K562 (cell line): ENCODE results near the gene SOX4. TPM values are rescaled to one million over a fixed set of nuclear protein-coding genes. Genes with fewer than 3 reads are reported as not detected.

ENCODE experiments used
- ATAC-seq: fragments of 200-7000 bp; cut with Tn5 transposase; 3 replicates; pipeline ENCODE4 v1.9.1; 2020; ENCODE audit warnings: moderate library complexity
- BruUV-seq: library from RNA; stranded (reverse); fragments of 400-500 nt; replicated peaks from 2 replicates; lab custom pipeline; 2021; lab: Mats Ljungman, UMichigan
- CTCF ChIA-PET: fragments of 300-600 bp; formaldehyde crosslinking; extraction: SDS; loops from one replicate; lab custom pipeline; 2021; ENCODE audit warnings: low intra/inter-chr PET ratio; lab: Yijun Ruan, JAX
- POLR2A ChIA-PET: fragments of 300-600, 350-650 bp; sonication (Branson Sonifier 250); formaldehyde crosslinking; extraction: SDS; loops from one replicate; lab custom pipeline; 2021; ENCODE audit warnings: antibody characterized with exemption, inconsistent platforms; lab: Yijun Ruan, JAX
- DNase-seq, 4 experiments: peaks; one replicate each; pipeline versions ENCODE4 v3.0.0 to v3.0.0-alpha.2; 2011 to 2018; ENCODE audit warnings: low spot score in 3 of 4, mixed read lengths in 3 of 4; ENCODE audit errors: extremely low read depth in 1 of 4
- FAIRE-seq: peaks from 2 replicates; lab custom pipeline; 2011; peaks lifted over from hg19 to GRCh38; lab: Jason Lieb, UNC
- H2AFZ ChIP-seq: 2 replicates; pipeline ENCODE4 v1.6.0; 2011; ENCODE audit warnings: low read depth, low read length, control low read depth, inconsistent platforms
- H3K27ac ChIP-seq: fragments of 200-600 bp; 3 replicates; pipeline ENCODE4 v1.8.0; 2011; ENCODE audit warnings: low read depth, mild to moderate bottlenecking, control low read depth, inconsistent platforms, low read length, moderate library complexity, mixed read lengths; ENCODE audit errors: extremely low read depth
- H3K27me3 ChIP-seq, 2 experiments: fragments of 300-600 bp in 1 of 2; 2 replicates in 1 of 2; 3 replicates in 1 of 2; pipeline versions ENCODE4 v1.6.0 to v1.8.0; 2011; ENCODE audit warnings: inconsistent platforms in 2 of 2, low read length in 2 of 2, mild to moderate bottlenecking in 1 of 2, mixed read lengths in 1 of 2, moderate library complexity in 1 of 2; ENCODE audit not compliant: control insufficient read depth in 2 of 2, insufficient read depth in 2 of 2
- H3K36me3 ChIP-seq: fragments of 300-600 bp; 3 replicates; pipeline ENCODE4 v1.8.0; 2011; ENCODE audit warnings: mild to moderate bottlenecking, low read length, inconsistent platforms; ENCODE audit not compliant: control insufficient read depth, insufficient read depth
- H3K4me1 ChIP-seq, 2 experiments: fragments of 200-600 bp in 1 of 2; replicated peaks in 1 of 2; 2 replicates in 1 of 2; 3 replicates in 1 of 2; pipeline versions ENCODE4 v1.5.1 to v1.8.0; 2011; ENCODE audit warnings: inconsistent platforms in 2 of 2, low read length in 2 of 2, mild to moderate bottlenecking in 1 of 2, mixed read lengths in 1 of 2, moderate library complexity in 1 of 2; ENCODE audit not compliant: control insufficient read depth in 2 of 2, insufficient read depth in 2 of 2
- H3K4me2 ChIP-seq: 2 replicates; pipeline ENCODE4 v1.6.1; 2011; ENCODE audit warnings: low read length, control low read depth, inconsistent platforms, mixed read lengths; ENCODE audit not compliant: insufficient read depth
- H3K4me3 ChIP-seq: fragments of 200-600 bp; sonication (generic), shearing (Covaris generic); 2 replicates; pipeline ENCODE4 v1.5.1; 2016; ENCODE audit warnings: control low read depth, inconsistent platforms
- H3K79me2 ChIP-seq: fragments of 200-600 bp; 3 replicates; pipeline ENCODE4 v1.8.0; 2011; ENCODE audit warnings: low read length, inconsistent platforms; ENCODE audit not compliant: control insufficient read depth, insufficient read depth
- H3K9ac ChIP-seq, 2 experiments: 2 replicates each; pipeline versions ENCODE4 v1.6.0 to v1.6.1; 2011; ENCODE audit warnings: low read depth in 2 of 2, low read length in 2 of 2, control low read depth in 1 of 2, inconsistent platforms in 1 of 2, mild to moderate bottlenecking in 1 of 2, mixed read lengths in 1 of 2; ENCODE audit not compliant: insufficient read depth in 1 of 2
- H3K9me1 ChIP-seq: one replicate; pipeline ENCODE4 v1.6.0; 2011; ENCODE audit warnings: inconsistent platforms, mild to moderate bottlenecking, low read length, moderate library complexity; ENCODE audit not compliant: control insufficient read depth, insufficient read depth
- H3K9me3 ChIP-seq: replicated peaks from 2 replicates; pipeline ENCODE4 v1.5.1; 2011; ENCODE audit warnings: low read depth, low read length, inconsistent platforms; ENCODE audit not compliant: control insufficient read depth, insufficient read depth
- H4K20me1 ChIP-seq: replicated peaks from 2 replicates; pipeline ENCODE4 v1.6.1; 2011; ENCODE audit warnings: low read length, inconsistent platforms, mixed read lengths; ENCODE audit not compliant: control insufficient read depth, insufficient read depth
- ARID1B ChIP-seq: fragments of 450-650 bp; IDR thresholded peaks from 2 replicates; pipeline ENCODE4 v1.6.1; 2016; ENCODE audit warnings: antibody characterized with exemption, mild to moderate bottlenecking, inconsistent platforms
- ASH1L ChIP-seq: fragments of 450-650 bp; IDR thresholded peaks from 2 replicates; pipeline ENCODE4 v1.6.1; 2018; ENCODE audit warnings: borderline replicate concordance, mild to moderate bottlenecking, low read depth; ENCODE audit not compliant: partially characterized antibody
- DDX20 ChIP-seq: fragments of 450-650 bp; IDR thresholded peaks from 2 replicates; pipeline ENCODE4 v1.6.1; 2016; ENCODE audit warnings: missing genetic modification characterization, low read depth, mild to moderate bottlenecking, missing compliant biosample characterization, moderate library complexity
- FOSL1 ChIP-seq: fragments of 200-800 bp; sonication (Bioruptor generic); conservative IDR thresholded peaks from 2 replicates; pipeline ENCODE4 v1.6.1; 2016; ENCODE audit warnings: missing genetic modification characterization, missing compliant biosample characterization
- JUND ChIP-seq, 2 experiments: IDR thresholded peaks; 2 replicates in 1 of 2; 3 replicates in 1 of 2; pipeline ENCODE4 v1.6.1; 2011; ENCODE audit warnings: borderline replicate concordance in 2 of 2, low read depth in 2 of 2, low read length in 2 of 2, improper control_type of control experiment in 1 of 2, missing biosample characterization in 1 of 2, missing genetic modification characterization in 1 of 2, missing genetic modification reagents in 1 of 2
- LCOR ChIP-seq: sonication (generic); formaldehyde crosslinking; IDR thresholded peaks from 2 replicates; pipeline ENCODE4 v1.8.0; 2022; ENCODE audit warnings: mild to moderate bottlenecking, missing genetic modification reagents
- NFE2 ChIP-seq: IDR thresholded peaks from 2 replicates; pipeline ENCODE4 v1.6.1; 2014; ENCODE audit warnings: antibody characterized with exemption, low read depth
- NFE2L1 ChIP-seq: fragments of 450-650 bp; IDR thresholded peaks from 2 replicates; pipeline ENCODE4 v1.6.1; 2016; ENCODE audit warnings: missing genetic modification characterization, low read depth, mild to moderate bottlenecking, missing compliant biosample characterization, moderate library complexity, borderline replicate concordance
- POLR2B ChIP-seq: fragments of 450-650 bp; IDR thresholded peaks from 2 replicates; pipeline ENCODE4 v1.6.1; 2018; ENCODE audit warnings: low read depth; ENCODE audit not compliant: partially characterized antibody
- ZNF311 ChIP-seq: fragments of 250-450 bp; sonication (Bioruptor Pico); IDR thresholded peaks from 2 replicates; pipeline ENCODE4 v1.4.0; 2020; ENCODE audit warnings: mild to moderate bottlenecking, moderate library complexity
- WGBS: fragments of 100-300 bp; shearing (Covaris generic); methylation state at CpG from one replicate; pipeline ENCODE4 v1.1.6; 2016; ENCODE audit warnings: low coverage, mixed read lengths; ENCODE audit not compliant: insufficient coverage; ENCODE audit errors: missing lambda C conversion rate; 5-methylcytosine and 5-hydroxymethylcytosine counted together
- in situ Hi-C: fragments of 300-500 bp; cut with MboI; formaldehyde crosslinking; loops from 4 replicates; pipeline ENCODE4 v1.15.0; 2018; ENCODE audit warnings: inconsistent platforms, mixed read lengths
- intact Hi-C: fragments of 100-400 bp; cut with micrococcal nuclease; formaldehyde crosslinking; loops from 2 replicates; pipeline ENCODE4 v1.14.2; 2022
- polyA plus RNA-seq, 8 experiments: library from polyadenylated mRNA; depleted of rRNA in 4 of 8; stranded (reverse) in 5 of 8; unstranded in 3 of 8; fragments of >200 nt; fragmentation: Nextera tagmentation in 2 of 8; fragmentation: Illumina TruSeq in 1 of 8; extraction: Ambion mirVana in 2 of 8; extraction: Trizol in 1 of 8; gene quantifications; 2 replicates each; pipeline versions ENCODE4 v1.2.1 to v1.2.3, GENCODE V29; 2011 to 2014; ENCODE audit warnings: inconsistent platforms in 1 of 8, missing spikeins in 1 of 8
- total RNA-seq, 7 experiments: library from RNA; depleted of rRNA in 6 of 7; stranded (reverse); fragments of >200 nt in 6 of 7; fragmentation: Illumina TruSeq in 2 of 7; extraction: Trizol in 2 of 7; gene quantifications; 2 replicates each; pipeline versions ENCODE4 v1.2.1 to v1.2.3, GENCODE V29; 2011 to 2021; ENCODE audit warnings: low replicate concordance in 1 of 7
- TF ChIP-seq, protein P1 (sequence below), 2 experiments: fragments of 450-650 bp in 1 of 2; sonication (generic) in 1 of 2; formaldehyde crosslinking in 1 of 2; IDR thresholded peaks in 1 of 2; conservative IDR thresholded peaks in 1 of 2; 2 replicates each; pipeline versions ENCODE4 v1.6.1 to v1.8.1; 2016 to 2023; ENCODE audit warnings: mild to moderate bottlenecking in 2 of 2, moderate library complexity in 2 of 2, inconsistent platforms in 1 of 2, missing genetic modification reagents in 1 of 2

The SOX4 gene
- total and polyA plus RNA-seq, 9 of the 15 experiments (the other 6 are each of a cell fraction or from before 2014, with no cell fraction given): 0.03 to 0.29 (median 0.04) TPM

DNA sequence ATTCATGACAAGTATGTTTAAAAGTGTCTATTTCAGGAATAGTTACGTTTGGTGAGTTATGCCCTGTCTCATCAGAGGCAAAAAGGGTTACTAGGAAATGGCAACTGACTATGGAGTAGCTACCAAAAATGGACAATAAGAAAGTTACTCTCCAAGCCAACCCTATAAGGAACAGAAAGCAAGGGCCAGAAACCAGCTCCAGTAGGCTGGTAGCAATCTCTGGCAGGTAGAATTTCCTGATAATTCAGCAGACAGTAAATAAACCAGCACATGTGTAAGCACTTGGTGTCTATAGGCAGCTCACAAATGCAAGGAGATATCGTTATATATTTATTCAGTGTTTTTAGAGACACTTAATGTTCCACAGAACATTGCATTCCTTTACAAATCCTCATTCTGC lies 20.3 kb downstream of the SOX4 start (continued):
- TF ChIP-seq DDX20 (tag) (no peak), ZNF311 (CRISPR knock-in tag) (no peak)

DNA sequence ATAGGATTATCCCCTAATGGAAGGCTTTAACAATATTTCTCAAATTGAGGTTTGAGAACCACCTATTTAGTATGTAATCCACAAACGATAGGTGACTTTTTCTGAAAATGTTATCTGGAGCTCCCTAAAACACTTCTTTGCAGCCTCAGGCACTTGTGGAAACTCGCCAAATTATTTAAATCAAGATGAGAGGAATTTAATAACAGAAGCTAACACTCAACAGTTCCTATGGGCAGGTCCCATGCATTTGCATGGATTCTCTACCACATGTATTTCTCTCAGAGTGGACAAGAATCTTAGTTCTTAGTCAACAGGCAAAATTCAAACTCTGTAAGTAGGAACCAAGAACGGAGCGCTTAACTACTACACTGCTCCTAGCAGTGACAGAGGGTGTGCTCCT lies 20.7 kb downstream of the SOX4 start:
- no TSS peak for BruUV-seq
- Histone ChIP-seq H3K9me3 (no peaks in the 10 kb centered on the region), H3K4me1 (peaks cover 0 to 8% of the 10 kb centered on the region in 2 experiments; a peak in 2 of 5 replicates), H3K79me2 (no peaks in the 10 kb centered on the region), H3K27ac (no peak overlapping the region), H3K4me3 (no peak overlapping the region), H2AFZ (no peak overlapping the region), H3K27me3 (peaks cover 2 to 18% of the 10 kb centered on the region in 2 experiments; a peak in 3 of 5 replicates), H3K4me2 (no peak overlapping the region), H3K9me1 (no peaks in the 10 kb centered on the region), H3K36me3 (no peaks in the 10 kb centered on the region), H3K9ac (no peak overlapping the region), H4K20me1 (no peaks in the 10 kb centered on the region)
- FAIRE-seq (no peak), ATAC-seq (no peak), DNase-seq (no peak)
- ChIA-PET POLR2A (interaction anchor here (0.6 kb wide), 2 partner anchors 22 to 331 kb away, joined by 4 read pairs; no protein-coding TSS in a partner anchor), CTCF (no interaction called here)
- in situ Hi-C loops: no loop called here
- 0% methylated on average over 4 of the region's 4 CpGs for WGBS
- TF ChIP-seq POLR2B (no peak), ASH1L (no peak)
- intact Hi-C loops: no loop called here

DNA sequence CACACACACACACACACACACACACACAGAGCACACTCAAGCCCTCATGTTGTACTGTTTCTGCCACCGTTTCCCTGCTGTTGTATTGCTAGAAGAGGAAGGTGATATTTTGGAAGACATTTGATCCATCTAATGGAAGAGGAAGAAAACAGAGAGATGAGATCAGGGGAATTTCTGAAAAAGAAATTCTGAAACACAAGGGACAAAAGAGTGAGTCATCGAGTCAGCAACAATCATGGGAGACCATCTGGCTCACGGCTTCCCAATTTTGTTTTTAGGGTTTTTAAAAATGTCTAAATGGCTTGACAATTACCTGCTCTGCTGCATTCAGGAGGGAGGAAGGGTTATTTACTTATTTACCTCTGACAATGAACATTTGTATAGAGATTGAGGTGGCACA lies 22.0 kb downstream of the SOX4 start:
- Histone ChIP-seq H3K79me2 (no peaks in the 10 kb centered on the region), H3K9ac (no peak overlapping the region), H4K20me1 (no peaks in the 10 kb centered on the region), H3K36me3 (no peaks in the 10 kb centered on the region), H2AFZ (no peak overlapping the region), H3K4me3 (no peak overlapping the region), H3K9me3 (no peaks in the 10 kb centered on the region), H3K27ac (no peak overlapping the region), H3K9me1 (no peaks in the 10 kb centered on the region), H3K27me3 (peaks cover 2 to 17% of the 10 kb centered on the region in 2 experiments; a peak in 3 of 5 replicates), H3K4me1 (no peaks in the 10 kb centered on the region), H3K4me2 (no peak overlapping the region)
- POLR2A ChIA-PET: no interaction called here
- peak; percentile 63; the same call in 1 of the 2 replicates for TF ChIP-seq JUND (IDR thresholded peaks at IDR 0.05; ENCODE audit: borderline replicate concordance, low read depth, low read length)
- TF ChIP-seq JUND (tag; IDR thresholded peaks at IDR 0.05; ENCODE audit: borderline replicate concordance, low read depth, low read length): peak; percentile 75; the same call in 2 of the 3 replicates
- TF ChIP-seq ARID1B: peak; percentile 35
- TF ChIP-seq FOSL1 (tag): peak; percentile 85
- TF ChIP-seq NFE2: no peak
- TF ChIP-seq LCOR (CRISPR knock-in tag): peak; percentile 54; the same call in 1 of the 2 replicates
- TF ChIP-seq, protein P1, sequence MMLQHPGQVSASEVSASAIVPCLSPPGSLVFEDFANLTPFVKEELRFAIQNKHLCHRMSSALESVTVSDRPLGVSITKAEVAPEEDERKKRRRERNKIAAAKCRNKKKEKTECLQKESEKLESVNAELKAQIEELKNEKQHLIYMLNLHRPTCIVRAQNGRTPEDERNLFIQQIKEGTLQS (IDR thresholded peaks at IDR 0.05): peak; percentile 69
- TF ChIP-seq, protein P1 (CRISPR knock-in tag; conservative IDR thresholded peaks at IDR 0.05): no peak
- TF ChIP-seq NFE2L1 (tag): no peak
- 0% methylated on average over 3 of the region's 3 CpGs for WGBS
- FAIRE-seq (no peak), DNase-seq (no peak), ATAC-seq (no peak)
- in situ Hi-C loops (no loop called here), intact Hi-C loops (no loop called here)
- BruUV-seq: no TSS peak
- CTCF ChIA-PET: no interaction called here
